Lung (tissue), 12 donors: ENCODE measurements around the gene ADAM29. TPM values are rescaled to one million over a fixed set of nuclear protein-coding genes. Genes with fewer than 3 reads are reported as not detected.

Source experiments
- ATAC-seq: fragments of 200-7000 bp; cut with Tn5 transposase; one replicate; pipeline ENCODE4 v1.9.1; 2020; ENCODE audit warnings: moderate number of reproducible peaks; ENCODE audit not compliant: insufficient read depth, low FRiP score
- DNase-seq, 3 donors: peaks; one replicate each; pipeline ENCODE4 v3.0.0-alpha.2; 2013 to 2017
- H3K27ac ChIP-seq, 2 donors: one replicate each; pipeline ENCODE4 v1.5.1; 2013; ENCODE audit warnings: mild to moderate bottlenecking in 2 of 2, moderate library complexity in 2 of 2, control low read depth in 1 of 2, inconsistent platforms in 1 of 2, low read depth in 1 of 2, low read length in 1 of 2
- H3K27me3 ChIP-seq, 3 donors: one replicate each; pipeline ENCODE4 v1.5.1; 2013; ENCODE audit warnings: low read length in 2 of 3; ENCODE audit not compliant: control insufficient read depth in 3 of 3, insufficient read depth in 3 of 3
- H3K36me3 ChIP-seq, 4 donors: one replicate each; pipeline ENCODE4 v1.5.1; 2013; ENCODE audit warnings: low read length in 4 of 4, mild to moderate bottlenecking in 1 of 4, moderate library complexity in 1 of 4; ENCODE audit not compliant: control insufficient read depth in 4 of 4, insufficient read depth in 4 of 4
- H3K4me1 ChIP-seq, 5 donors: one replicate each; pipeline ENCODE4 v1.5.1; 2013; ENCODE audit warnings: low read length in 5 of 5, mild to moderate bottlenecking in 2 of 5, moderate library complexity in 1 of 5; ENCODE audit not compliant: control insufficient read depth in 5 of 5, insufficient read depth in 5 of 5
- H3K4me3 ChIP-seq: one replicate; pipeline ENCODE4 v1.5.1; 2013; ENCODE audit warnings: mild to moderate bottlenecking, control low read depth, moderate library complexity
- H3K9ac ChIP-seq, 2 donors: one replicate each; pipeline ENCODE4 v1.5.1; 2013; ENCODE audit warnings: low read length in 2 of 2, control low read depth in 1 of 2; ENCODE audit not compliant: insufficient read depth in 1 of 2
- H3K9me3 ChIP-seq, 4 donors: one replicate each; pipeline ENCODE4 v1.5.1; 2013; ENCODE audit warnings: low read length in 3 of 4, mild to moderate bottlenecking in 1 of 4, moderate library complexity in 1 of 4; ENCODE audit not compliant: control insufficient read depth in 4 of 4, insufficient read depth in 3 of 4
- CTCF ChIP-seq: IDR thresholded peaks from 2 replicates; pipeline ENCODE4 v1.5.1; 2012; ENCODE audit warnings: mild to moderate bottlenecking; ENCODE audit errors: control extremely low read depth, extremely low read depth
- WGBS, 2 donors: extraction: QIAGEN DNeasy Blood & Tissue Kit; methylation state at CpG; one replicate each; pipeline ENCODE4 v1.1.7; 2013; 5-methylcytosine and 5-hydroxymethylcytosine counted together
- polyA plus RNA-seq, 2 donors: library from polyadenylated mRNA; stranded (reverse); fragments of 200-250 nt; gene quantifications; one replicate each; pipeline ENCODE4 v1.2.1, GENCODE V29; 2013
- total RNA-seq, 2 donors: library from RNA; depleted of rRNA in 1 of 2; stranded (reverse); fragments of >200 nt in 1 of 2; gene quantifications; one replicate each; pipeline ENCODE4 v1.2.1, GENCODE V29; 2014 to 2021
- donor health status: control.
- donor health status: control.
- donor health status: Bipolar disorder and iron deficiency.
- donor health status: healthy.
- donor health status: DM: yes; HTN: yes; CAD: no.

Gene ADAM29
- total and polyA plus RNA-seq, 4 donors, result 0.05 to 0.06 TPM; not detected in 2

- 65 to 76% methylated on average over 1 of the region's 1 CpG for WGBS, 2 donors
- Histone ChIP-seq H3K9ac (no peak overlapping the region), H3K36me3 (no peaks in the 10 kb centered on the region), H3K4me1 (peaks cover 0 to 1% (median 0%) of the 10 kb centered on the region in 5 donors), H3K27me3 (no peaks in the 10 kb centered on the region), H3K27ac (no peak overlapping the region), H3K4me3 (no peak overlapping the region), H3K9me3 (peaks cover 0 to 2% (median under 1%) of the 10 kb centered on the region in 4 donors)
- ATAC-seq (no peak), DNase-seq (no peak)
- no peak for TF ChIP-seq CTCF
These were observed 14.9 kb downstream of the ADAM29 start for GRCh38 chr4:174933083-174933482.

GRCh38 chr4:174934360-174934759, 16.2 kb downstream of the ADAM29 start:
- Histone ChIP-seq H3K9me3 (peaks cover 0 to 2% (median under 1%) of the 10 kb centered on the region in 4 donors), H3K4me3 (no peak overlapping the region), H3K4me1 (peaks cover 0 to under 1% (median 0%) of the 10 kb centered on the region in 5 donors), H3K27me3 (no peaks in the 10 kb centered on the region), H3K27ac (no peak overlapping the region), H3K36me3 (no peaks in the 10 kb centered on the region), H3K9ac (no peak overlapping the region)
- ATAC-seq, result no peak
- 93% methylated on average over 4 of the region's 4 CpGs for WGBS, 2 donors
- DNase-seq, result no peak
- TF ChIP-seq CTCF, result no peak

GRCh38 chr4:174935607-174936006, 17.4 kb downstream of the ADAM29 start:
- WGBS, 2 donors, result 74 to 83% methylated on average over 2 of the region's 2 CpGs
- Histone ChIP-seq H3K36me3 (no peaks in the 10 kb centered on the region), H3K4me1 (no peaks in the 10 kb centered on the region), H3K27ac (no peak overlapping the region), H3K9ac (no peak overlapping the region), H3K4me3 (no peak overlapping the region), H3K9me3 (peaks cover 0 to 2% (median 0%) of the 10 kb centered on the region in 4 donors), H3K27me3 (no peaks in the 10 kb centered on the region)
- TF ChIP-seq CTCF, result no peak
- ATAC-seq, result no peak
- DNase-seq, result no peak

GRCh38 chr4:174940002-174940401, 21.8 kb downstream of the ADAM29 start:
- ATAC-seq, result no peak
- Histone ChIP-seq H3K27me3 (no peaks in the 10 kb centered on the region), H3K27ac (no peak overlapping the region), H3K36me3 (no peaks in the 10 kb centered on the region), H3K9me3 (no peaks in the 10 kb centered on the region), H3K4me3 (no peak overlapping the region), H3K9ac (no peak overlapping the region), H3K4me1 (no peaks in the 10 kb centered on the region)
- no peak for TF ChIP-seq CTCF
- no peak for DNase-seq
- 83 to 94% methylated on average over 1 of the region's 1 CpG for WGBS, 2 donors
